IMR-90 (cell line): ENCODE results near the gene ISG15. TPM values are rescaled to one million over a fixed set of nuclear protein-coding genes. Genes with fewer than 3 reads are reported as not detected.

Experiments used
- ATAC-seq: fragments of 200-7000 bp; cut with Tn5 transposase; 2 replicates; pipeline ENCODE4 v1.9.1; 2020; ENCODE audit warnings: low read depth, mild to moderate bottlenecking, moderate library complexity
- BruUV-seq: library from RNA; stranded (reverse); fragments of 400-500 nt; replicated peaks from 2 replicates; lab custom pipeline; 2021; lab: Mats Ljungman, UMichigan
- CTCF ChIA-PET: fragments of 300-600 bp; formaldehyde crosslinking; extraction: SDS; loops from one replicate; lab custom pipeline; 2021; ENCODE audit warnings: antibody characterized with exemption; lab: Yijun Ruan, JAX
- POLR2A ChIA-PET: fragments of 300-600 bp; sonication (Branson Sonifier 250); formaldehyde crosslinking; loops from one replicate; lab custom pipeline; 2022; ENCODE audit warnings: antibody characterized with exemption; ENCODE audit not compliant: unreplicated experiment; lab: Charles Lee
- DNase-seq: peaks from one replicate; pipeline ENCODE4 v3.0.0; 2013
- H2AFZ ChIP-seq: replicated peaks from 2 replicates; pipeline ENCODE3; 2013; ENCODE audit warnings: low read length, mild to moderate bottlenecking; ENCODE audit not compliant: poor library complexity
- H2AK5ac ChIP-seq: 2 replicates; pipeline ENCODE4 v1.6.1; 2013; ENCODE audit warnings: low read depth, low read length, inconsistent platforms
- H2AK9ac ChIP-seq: replicated peaks from 2 replicates; pipeline ENCODE3; 2013; ENCODE audit warnings: mild to moderate bottlenecking, low read depth, low read length, moderate library complexity; ENCODE audit not compliant: poor library complexity
- H2BK120ac ChIP-seq: 2 replicates; pipeline ENCODE4 v1.6.1; 2013; ENCODE audit warnings: low read depth, low read length, inconsistent platforms
- H2BK15ac ChIP-seq: 3 replicates; pipeline ENCODE4 v1.6.1; 2013; ENCODE audit warnings: low read depth, low read length, inconsistent platforms
- H2BK20ac ChIP-seq: 2 replicates; pipeline ENCODE4 v1.6.1; 2013; ENCODE audit warnings: low read depth, mild to moderate bottlenecking, inconsistent platforms, low read length, moderate library complexity
- H2BK5ac ChIP-seq: 2 replicates; pipeline ENCODE4 v1.6.1; 2013; ENCODE audit warnings: mild to moderate bottlenecking, low read depth, low read length, inconsistent platforms; ENCODE audit not compliant: poor library complexity, severe bottlenecking
- H3K14ac ChIP-seq: replicated peaks from 2 replicates; pipeline ENCODE4 v1.6.1; 2013; ENCODE audit warnings: low read depth, low read length, inconsistent platforms
- H3K18ac ChIP-seq: 2 replicates; pipeline ENCODE4 v1.6.1; 2013; ENCODE audit warnings: low read depth, low read length, control low read depth
- H3K23ac ChIP-seq: 2 replicates; pipeline ENCODE4 v1.6.1; 2013; ENCODE audit warnings: low read depth, low read length, inconsistent platforms
- H3K27ac ChIP-seq: 2 replicates; pipeline ENCODE4 v1.5.1; 2013; ENCODE audit warnings: mild to moderate bottlenecking, control low read depth, low read length; ENCODE audit not compliant: insufficient read depth
- H3K27me3 ChIP-seq: 2 replicates; pipeline ENCODE4 v1.6.1; 2013; ENCODE audit warnings: low read length; ENCODE audit not compliant: control insufficient read depth, insufficient read depth
- H3K36me3 ChIP-seq: 2 replicates; pipeline ENCODE4 v1.6.1; 2013; ENCODE audit warnings: low read length, mixed read lengths; ENCODE audit not compliant: control insufficient read depth, insufficient read depth
- H3K4ac ChIP-seq: 2 replicates; pipeline ENCODE4 v1.6.1; 2013; ENCODE audit warnings: low read depth, low read length, inconsistent platforms
- H3K4me1 ChIP-seq: 2 replicates; pipeline ENCODE4 v1.6.1; 2013; ENCODE audit warnings: low read length, mixed read lengths; ENCODE audit not compliant: control insufficient read depth, insufficient read depth
- H3K4me2 ChIP-seq: 2 replicates; pipeline ENCODE4 v1.6.1; 2013; ENCODE audit warnings: low read depth, mild to moderate bottlenecking, control low read depth, low read length, moderate library complexity
- H3K4me3 ChIP-seq: 2 replicates; pipeline ENCODE4 v1.5.1; 2013; ENCODE audit warnings: low read depth, mild to moderate bottlenecking, control low read depth, low read length, moderate library complexity; ENCODE audit not compliant: insufficient read depth
- H3K56ac ChIP-seq: 2 replicates; pipeline ENCODE4 v1.6.1; 2013; ENCODE audit warnings: low read length, inconsistent platforms; ENCODE audit not compliant: insufficient read depth; ENCODE audit errors: extremely low read depth
- H3K79me1 ChIP-seq, 2 experiments: 2 replicates each; pipeline ENCODE4 v1.6.1; 2013; ENCODE audit warnings: low read length in 2 of 2, inconsistent platforms in 1 of 2, low read depth in 1 of 2
- H3K9ac ChIP-seq: 2 replicates; pipeline ENCODE4 v1.6.1; 2013; ENCODE audit warnings: low read depth, low read length, control low read depth
- H3K9me1 ChIP-seq: 2 replicates; pipeline ENCODE4 v1.6.1; 2013; ENCODE audit warnings: low read length, inconsistent platforms; ENCODE audit not compliant: insufficient read depth
- H3K9me3 ChIP-seq: 2 replicates; pipeline ENCODE4 v1.6.1; 2013; ENCODE audit warnings: low read length; ENCODE audit not compliant: control insufficient read depth, insufficient read depth
- H4K20me1 ChIP-seq: 2 replicates; pipeline ENCODE4 v1.6.1; 2013; ENCODE audit warnings: low read length, inconsistent platforms; ENCODE audit not compliant: insufficient read depth
- H4K5ac ChIP-seq: 2 replicates; pipeline ENCODE4 v1.6.1; 2013; ENCODE audit warnings: mild to moderate bottlenecking, low read depth, low read length, control low read depth
- H4K8ac ChIP-seq, 2 experiments: 2 replicates each; pipeline ENCODE4 v1.6.1; 2013; ENCODE audit warnings: low read depth in 2 of 2, low read length in 2 of 2, control low read depth in 1 of 2, inconsistent platforms in 1 of 2
- H4K91ac ChIP-seq: 2 replicates; pipeline ENCODE4 v1.6.1; 2013; ENCODE audit warnings: low read depth, low read length, inconsistent platforms; ENCODE audit not compliant: insufficient read depth
- CEBPB ChIP-seq: IDR thresholded peaks from 2 replicates; pipeline ENCODE4 v1.6.1; 2012; ENCODE audit warnings: low read depth, low read length, improper control_type of control experiment
- CHD1 ChIP-seq: IDR thresholded peaks from 2 replicates; pipeline ENCODE4 v1.6.1; 2012; ENCODE audit warnings: low read depth, low read length, improper control_type of control experiment
- MAZ ChIP-seq: IDR thresholded peaks from 2 replicates; pipeline ENCODE4 v1.6.1; 2012; ENCODE audit warnings: low read depth, mild to moderate bottlenecking, low read length, improper control_type of control experiment, moderate library complexity, borderline replicate concordance
- MXI1 ChIP-seq: IDR thresholded peaks from 2 replicates; pipeline ENCODE4 v1.6.1; 2012; ENCODE audit warnings: low read depth, mild to moderate bottlenecking, low read length, moderate library complexity, borderline replicate concordance
- NFE2L2 ChIP-seq: fragments of 150-350 bp; IDR thresholded peaks from 2 replicates; pipeline ENCODE4 v1.6.1; 2016; ENCODE audit warnings: low read depth, mild to moderate bottlenecking, low read length
- RCOR1 ChIP-seq: IDR thresholded peaks from 2 replicates; pipeline ENCODE4 v1.6.1; 2012; ENCODE audit warnings: mild to moderate bottlenecking, low read length, improper control_type of control experiment; ENCODE audit not compliant: insufficient replicate concordance
- RFX5 ChIP-seq: IDR thresholded peaks from 2 replicates; pipeline ENCODE4 v1.8.0; 2012; ENCODE audit warnings: low read depth, mild to moderate bottlenecking, low read length, moderate library complexity
- SMC3 ChIP-seq: fragments of 150-350 bp; IDR thresholded peaks from 2 replicates; pipeline ENCODE4 v1.6.1; 2016; ENCODE audit warnings: low read depth, mild to moderate bottlenecking, antibody characterized with exemption, low read length, moderate library complexity
- WGBS, 2 experiments: methylation state at CpG; one replicate each; pipeline versions ENCODE4 v1.1.5 to v1.1.7; 2013; ENCODE audit warnings: missing lambda C conversion rate in 2 of 2; ENCODE audit not compliant: insufficient read length in 1 of 2; ENCODE audit errors: extremely low coverage in 2 of 2; 5-methylcytosine and 5-hydroxymethylcytosine counted together
- dilution Hi-C: fragments of 300-500 bp; cut with HindIII; formaldehyde crosslinking; loops from one replicate; pipeline ENCODE4 v1.14.3; 2018; ENCODE audit warnings: low sequenced_read_pairs; ENCODE audit not compliant: unreplicated experiment
- in situ Hi-C: fragments of 300-500 bp; cut with MboI; formaldehyde crosslinking; loops from 3 replicates; pipeline ENCODE4 v1.14.3; 2019; ENCODE audit warnings: low sequenced_read_pairs, inconsistent platforms, mixed read lengths
- intact Hi-C: fragments of 100-400 bp; cut with micrococcal nuclease; formaldehyde crosslinking; loops from 2 replicates; pipeline ENCODE4 v1.10.0; 2022
- polyA plus RNA-seq, 3 experiments: library from polyadenylated mRNA; depleted of rRNA; stranded (reverse); fragments of >200 nt; gene quantifications; 2 replicates each; pipeline ENCODE4 v1.2.3, GENCODE V29; 2012; ENCODE audit warnings: low replicate concordance in 1 of 3
- total RNA-seq: library from RNA; depleted of rRNA; stranded (reverse); fragments of >200 nt; gene quantifications from 2 replicates; pipeline ENCODE4 v1.2.3, GENCODE V29; 2012
- TF ChIP-seq, protein P1 (sequence below): conservative IDR thresholded peaks from 2 replicates; pipeline ENCODE4 v1.5.1; 2012; ENCODE audit warnings: mild to moderate bottlenecking, low read depth, low read length, improper control_type of control experiment
- TF ChIP-seq, protein P2 (sequence below): fragments of 150-350 bp; IDR thresholded peaks from 2 replicates; pipeline ENCODE4 v1.6.1; 2017; ENCODE audit warnings: mild to moderate bottlenecking, antibody characterized with exemption, low read length, low read depth
- TF ChIP-seq, protein P3 (sequence below): fragments of 150-350 bp; IDR thresholded peaks from 2 replicates; pipeline ENCODE4 v1.6.1; 2016; ENCODE audit warnings: low read depth, mild to moderate bottlenecking, low read length, moderate library complexity, borderline replicate concordance

Gene ISG15
- total and polyA plus RNA-seq, 2 of the 4 experiments (the other 2 are of a cell fraction) = 99.1 to 105 TPM

DNA sequence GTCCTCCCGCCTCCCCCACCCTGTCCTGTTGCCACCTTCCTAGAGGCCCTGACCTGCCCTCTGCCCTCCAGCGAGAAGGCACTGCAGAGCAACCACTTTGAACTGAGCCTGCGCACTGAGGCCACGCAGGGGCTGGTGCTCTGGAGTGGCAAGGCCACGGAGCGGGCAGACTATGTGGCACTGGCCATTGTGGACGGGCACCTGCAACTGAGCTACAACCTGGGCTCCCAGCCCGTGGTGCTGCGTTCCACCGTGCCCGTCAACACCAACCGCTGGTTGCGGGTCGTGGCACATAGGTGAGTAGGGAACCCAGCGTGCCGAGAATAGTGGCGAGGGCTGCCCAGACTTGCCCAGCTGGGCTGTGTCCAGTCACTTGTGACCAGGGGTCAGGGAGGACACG, 40.4 kb downstream of the ISG15 start:
- no peaks in the 10 kb centered on the region for H3K9me3 ChIP-seq
- H3K9me1 ChIP-seq = no peaks in the 10 kb centered on the region
- no peak overlapping the region for H3K18ac ChIP-seq
- H3K56ac ChIP-seq = no peak overlapping the region
- in situ Hi-C loops (no loop called here), intact Hi-C loops (no loop called here), dilution Hi-C loops (no loop called here)
- no peak overlapping the region for H3K27ac ChIP-seq
- no peak overlapping the region for H4K8ac ChIP-seq
- no peak overlapping the region for H3K14ac ChIP-seq
- no peak overlapping the region for H4K5ac ChIP-seq
- no peak for DNase-seq
- no peak overlapping the region for H3K23ac ChIP-seq
- H2BK15ac ChIP-seq = no peak overlapping the region
- H2AFZ ChIP-seq = no peak overlapping the region
- H3K36me3 ChIP-seq = peaks cover 54% of the 10 kb centered on the region
- ATAC-seq = no peak
- no peak overlapping the region for H3K9ac ChIP-seq
- no peak overlapping the region for H2AK5ac ChIP-seq
- no peaks in the 10 kb centered on the region for H3K4me1 ChIP-seq
- ChIA-PET POLR2A (no interaction called here), CTCF (no interaction called here)
- no peak overlapping the region for H3K4ac ChIP-seq
- no peak overlapping the region for H4K91ac ChIP-seq
- peaks cover 6% of the 10 kb centered on the region for H4K20me1 ChIP-seq
- no peak overlapping the region for H3K4me3 ChIP-seq
- no peak overlapping the region for H2BK5ac ChIP-seq
- H2BK20ac ChIP-seq = no peak overlapping the region
- BruUV-seq = no TSS peak
- H2BK120ac ChIP-seq = no peak overlapping the region
- H3K79me1 ChIP-seq = peaks cover 5 to 9% of the 10 kb centered on the region in 2 experiments; a peak in 2 of 4 replicates
- WGBS, 2 experiments = 97% methylated on average over 15 of the region's 18 CpGs; no CpG with 5 or more reads in 1 of the 2 experiments
- H3K27me3 ChIP-seq = no peaks in the 10 kb centered on the region
- no peak overlapping the region for H3K4me2 ChIP-seq
- no peak overlapping the region for H2AK9ac ChIP-seq
- TF ChIP-seq, protein P1, sequence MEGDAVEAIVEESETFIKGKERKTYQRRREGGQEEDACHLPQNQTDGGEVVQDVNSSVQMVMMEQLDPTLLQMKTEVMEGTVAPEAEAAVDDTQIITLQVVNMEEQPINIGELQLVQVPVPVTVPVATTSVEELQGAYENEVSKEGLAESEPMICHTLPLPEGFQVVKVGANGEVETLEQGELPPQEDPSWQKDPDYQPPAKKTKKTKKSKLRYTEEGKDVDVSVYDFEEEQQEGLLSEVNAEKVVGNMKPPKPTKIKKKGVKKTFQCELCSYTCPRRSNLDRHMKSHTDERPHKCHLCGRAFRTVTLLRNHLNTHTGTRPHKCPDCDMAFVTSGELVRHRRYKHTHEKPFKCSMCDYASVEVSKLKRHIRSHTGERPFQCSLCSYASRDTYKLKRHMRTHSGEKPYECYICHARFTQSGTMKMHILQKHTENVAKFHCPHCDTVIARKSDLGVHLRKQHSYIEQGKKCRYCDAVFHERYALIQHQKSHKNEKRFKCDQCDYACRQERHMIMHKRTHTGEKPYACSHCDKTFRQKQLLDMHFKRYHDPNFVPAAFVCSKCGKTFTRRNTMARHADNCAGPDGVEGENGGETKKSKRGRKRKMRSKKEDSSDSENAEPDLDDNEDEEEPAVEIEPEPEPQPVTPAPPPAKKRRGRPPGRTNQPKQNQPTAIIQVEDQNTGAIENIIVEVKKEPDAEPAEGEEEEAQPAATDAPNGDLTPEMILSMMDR = no peak
- no peak for TF ChIP-seq SMC3
- TF ChIP-seq CEBPB = no peak
- no peak for TF ChIP-seq RFX5
- TF ChIP-seq MXI1 = no peak
- TF ChIP-seq NFE2L2 = no peak
- TF ChIP-seq, protein P2, sequence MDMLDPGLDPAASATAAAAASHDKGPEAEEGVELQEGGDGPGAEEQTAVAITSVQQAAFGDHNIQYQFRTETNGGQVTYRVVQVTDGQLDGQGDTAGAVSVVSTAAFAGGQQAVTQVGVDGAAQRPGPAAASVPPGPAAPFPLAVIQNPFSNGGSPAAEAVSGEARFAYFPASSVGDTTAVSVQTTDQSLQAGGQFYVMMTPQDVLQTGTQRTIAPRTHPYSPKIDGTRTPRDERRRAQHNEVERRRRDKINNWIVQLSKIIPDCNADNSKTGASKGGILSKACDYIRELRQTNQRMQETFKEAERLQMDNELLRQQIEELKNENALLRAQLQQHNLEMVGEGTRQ = no peak
- no peak for TF ChIP-seq MAZ
- no peak for TF ChIP-seq RCOR1
- TF ChIP-seq CHD1 = no peak
- TF ChIP-seq, protein P3, sequence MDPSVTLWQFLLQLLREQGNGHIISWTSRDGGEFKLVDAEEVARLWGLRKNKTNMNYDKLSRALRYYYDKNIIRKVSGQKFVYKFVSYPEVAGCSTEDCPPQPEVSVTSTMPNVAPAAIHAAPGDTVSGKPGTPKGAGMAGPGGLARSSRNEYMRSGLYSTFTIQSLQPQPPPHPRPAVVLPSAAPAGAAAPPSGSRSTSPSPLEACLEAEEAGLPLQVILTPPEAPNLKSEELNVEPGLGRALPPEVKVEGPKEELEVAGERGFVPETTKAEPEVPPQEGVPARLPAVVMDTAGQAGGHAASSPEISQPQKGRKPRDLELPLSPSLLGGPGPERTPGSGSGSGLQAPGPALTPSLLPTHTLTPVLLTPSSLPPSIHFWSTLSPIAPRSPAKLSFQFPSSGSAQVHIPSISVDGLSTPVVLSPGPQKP = no peak
